SH-SY5Y (cell line): ENCODE data around the gene RASL11A.

Experiments used
- GATA2 ChIP-seq: IDR thresholded peaks from 2 replicates; pipeline ENCODE4 v1.6.1; 2011; ENCODE audit warnings: mild to moderate bottlenecking, low read depth, low read length
- GATA3 ChIP-seq: IDR thresholded peaks from 2 replicates; pipeline ENCODE4 v1.6.1; 2011; ENCODE audit warnings: low read depth, mild to moderate bottlenecking, low read length, moderate library complexity

RASL11A gene

GRCh38 chr13:27306364-27306763 lies 35.7 kb downstream of the RASL11A start:
- TF ChIP-seq GATA2: no peak
- no peak for TF ChIP-seq GATA3

GRCh38 chr13:27308941-27309340 lies 38.3 kb downstream of the RASL11A start:
- TF ChIP-seq GATA2: no peak
- no peak for TF ChIP-seq GATA3

DNA sequence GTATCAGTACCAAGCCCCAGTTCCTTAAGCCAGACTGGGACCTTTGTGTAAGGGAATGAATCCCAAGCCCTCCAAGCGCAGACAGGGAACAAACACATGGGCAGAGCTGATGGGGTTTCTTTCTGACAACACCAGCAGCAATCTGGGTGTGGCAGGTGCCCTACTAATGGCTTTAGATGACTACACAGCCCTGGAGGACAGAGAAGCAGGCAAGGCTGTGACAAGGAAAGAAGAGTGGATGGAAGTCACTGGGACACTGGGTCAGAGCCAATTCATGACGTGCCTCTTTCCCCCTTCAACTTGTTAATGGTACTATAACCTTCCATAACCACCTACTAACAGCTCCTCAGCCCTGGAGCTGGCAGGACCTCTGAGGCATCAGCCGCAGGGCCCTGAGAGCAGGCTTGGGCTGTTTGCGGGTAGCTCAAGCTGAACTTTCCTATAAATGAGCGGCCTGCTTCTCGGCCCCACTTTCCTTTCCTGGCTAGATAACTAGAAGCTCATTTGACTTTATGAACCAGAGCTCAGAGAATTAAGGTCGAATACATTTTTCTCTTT lies 38.9 kb downstream of the RASL11A start:
- no peak for TF ChIP-seq GATA2
- TF ChIP-seq GATA3: no peak

DNA sequence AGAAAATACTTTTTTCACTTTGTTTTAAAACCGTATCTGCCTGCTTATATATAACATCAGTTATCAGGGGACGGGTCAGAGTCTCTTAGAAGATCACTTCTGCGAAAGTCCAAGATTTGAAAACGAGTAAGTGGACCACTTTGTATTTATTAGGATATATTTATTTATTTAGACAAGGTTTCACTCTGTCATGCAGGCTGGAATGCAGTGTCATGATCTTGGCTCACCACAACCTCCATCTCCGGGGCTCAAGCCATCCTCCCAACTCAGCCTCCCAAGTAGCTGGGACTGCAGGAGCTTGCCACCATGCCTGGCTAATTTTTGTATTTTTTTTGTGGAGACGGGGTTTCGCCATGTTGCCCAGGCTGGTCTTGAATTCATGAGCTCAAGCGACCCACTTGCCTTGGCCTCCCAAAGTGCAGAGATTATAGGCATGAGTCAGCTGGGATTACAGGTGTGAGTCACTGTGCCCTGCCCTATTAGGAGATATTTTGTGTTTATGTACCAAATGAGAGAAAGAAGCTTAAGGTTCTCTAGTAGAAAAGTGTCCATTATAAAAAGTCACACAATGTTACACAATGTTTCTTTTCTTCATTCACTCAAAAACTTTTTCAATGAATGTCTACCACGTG lies 39.5 kb downstream of the RASL11A start:
- TF ChIP-seq GATA3 (no peak), GATA2 (no peak)

GRCh38 chr13:27310946-27311345 lies 40.3 kb downstream of the RASL11A start:
- TF ChIP-seq GATA3 (no peak), GATA2 (no peak)

DNA sequence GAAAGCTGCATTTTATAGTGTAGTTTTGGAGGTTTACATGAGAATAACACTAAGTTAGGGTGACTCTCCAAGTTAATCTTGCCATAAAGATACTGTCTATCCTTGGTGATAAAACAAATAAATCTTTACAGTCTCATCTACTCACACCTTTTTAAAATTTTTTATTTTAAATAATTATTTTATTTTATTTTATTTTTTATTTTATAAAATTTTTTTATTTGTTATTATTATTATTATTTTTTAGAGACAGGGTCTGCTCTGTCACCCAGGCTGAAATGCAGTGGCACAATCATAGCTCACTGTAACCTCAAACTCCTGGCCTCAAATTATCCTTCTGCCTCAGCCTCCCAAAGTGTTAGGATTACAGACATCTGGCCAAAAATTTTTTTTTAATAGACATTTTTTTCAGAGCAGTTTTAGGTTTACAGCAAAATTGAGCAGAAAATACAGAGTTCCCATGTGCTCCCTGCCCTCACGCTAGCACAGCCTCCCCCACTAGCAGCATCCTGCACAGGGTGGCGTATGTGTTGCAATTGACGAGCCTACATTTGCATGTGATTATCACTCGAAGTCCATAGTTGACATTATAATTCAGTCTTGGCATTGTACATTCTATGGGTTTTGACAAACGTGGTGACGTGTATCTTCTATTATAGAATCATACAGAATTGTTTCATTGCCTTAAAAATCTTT lies 41.0 kb downstream of the RASL11A start:
- TF ChIP-seq GATA3: no peak
- no peak for TF ChIP-seq GATA2

DNA sequence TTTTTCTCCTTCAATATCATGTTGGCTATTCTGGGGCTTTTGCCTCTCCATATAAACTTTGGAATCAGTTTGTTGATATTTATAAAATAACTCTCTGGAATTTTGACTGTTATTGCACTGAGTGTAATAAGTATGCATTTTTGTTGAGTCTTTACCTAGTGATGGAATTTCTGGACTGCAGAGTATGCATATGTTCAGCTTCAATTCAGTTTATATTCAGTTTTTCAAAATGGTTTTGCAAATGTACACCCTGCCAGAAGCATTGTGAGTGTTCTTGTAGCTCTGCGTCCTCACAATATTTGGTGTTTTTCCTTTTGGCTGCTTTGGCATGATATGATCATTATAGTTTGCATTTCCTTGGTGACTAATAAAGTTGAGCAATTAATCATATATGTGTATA lies 43.1 kb downstream of the RASL11A start:
- TF ChIP-seq GATA2 (no peak), GATA3 (no peak)

- TF ChIP-seq GATA2: no peak
- TF ChIP-seq GATA3: no peak
Observed at GRCh38 chr13:27319404-27319803, 48.8 kb downstream of the RASL11A start.

GRCh38 chr13:27321468-27322431 lies 51.1 kb downstream of the RASL11A start:
- TF ChIP-seq GATA2 (no peak), GATA3 (no peak)
